HCT116 (cell line): ENCODE results near the gene SPRED1. TPM values are rescaled to one million over a fixed set of nuclear protein-coding genes. Genes with fewer than 3 reads are reported as not detected.

Experiments used
- ATAC-seq: fragments of 200-7000 bp; cut with Tn5 transposase; 2 replicates; pipeline ENCODE4 v1.9.1; 2020; ENCODE audit warnings: mild to moderate bottlenecking, moderate library complexity
- Bru-seq: library from RNA; stranded (reverse); fragments of 400-500 nt; gene quantifications from one replicate; lab custom pipeline; 2021; lab: Mats Ljungman, UMichigan
- BruChase-seq, 2 experiments: library from RNA; stranded (reverse); fragments of 400-500 nt; gene quantifications; one replicate each; lab custom pipeline; 2021; lab: Mats Ljungman, UMichigan
- BruUV-seq: library from RNA; stranded (reverse); fragments of 400-500 nt; replicated peaks from 2 replicates; lab custom pipeline; 2021; lab: Mats Ljungman, UMichigan
- CTCF ChIA-PET: fragments of 300-600 bp; sonication (Branson Sonifier 250); formaldehyde crosslinking; loops from one replicate; lab custom pipeline; 2021; ENCODE audit warnings: antibody characterized with exemption; lab: Charles Lee
- POLR2A ChIA-PET: fragments of 300-600, 350-600 bp; sonication (Branson Sonifier 250); formaldehyde crosslinking; loops from one replicate; lab custom pipeline; 2021; ENCODE audit warnings: antibody characterized with exemption; lab: Charles Lee
- RAD21 ChIA-PET, 2 experiments: fragments of 300-600 bp; sonication (Branson Sonifier 250); formaldehyde crosslinking; loops; one replicate each; lab custom pipeline; 2023; ENCODE audit warnings: low total read pairs in 2 of 2; ENCODE audit not compliant: uncharacterized antibody in 2 of 2, unreplicated experiment in 2 of 2, low non-redundant PET in 1 of 2; lab: Charles Lee
- DNase-seq: peaks from one replicate; pipeline ENCODE4 v3.0.0-alpha.2; 2010; ENCODE audit warnings: low read depth, low spot score
- H2AFZ ChIP-seq: fragments of 200-600 bp; shearing (Covaris generic), sonication (generic); 2 replicates; pipeline ENCODE4 v1.6.1; 2017; ENCODE audit warnings: low read depth, mixed run types, mixed read lengths, antibody characterized with exemption, low read length; ENCODE audit not compliant: poor library complexity, severe bottlenecking
- H3K27ac ChIP-seq: 2 replicates; pipeline ENCODE4 v1.5.1; 2012; ENCODE audit warnings: low read depth, low read length
- H3K27me3 ChIP-seq: fragments of 200-600 bp; sonication (generic); 2 replicates; pipeline ENCODE4 v1.6.1; 2016; ENCODE audit warnings: mixed run types, low read length, mixed read lengths; ENCODE audit not compliant: insufficient read depth
- H3K36me3 ChIP-seq, 2 experiments: fragments of 200-500 bp in 1 of 2; fragments of 200-600 bp in 1 of 2; sonication (Bioruptor generic) in 1 of 2; sonication (generic) in 1 of 2; 2 replicates each; pipeline versions ENCODE4 v1.5.1 to v1.6.1; 2014 to 2016; ENCODE audit warnings: low read length in 2 of 2, inconsistent platforms in 1 of 2, mixed read lengths in 1 of 2, mixed run types in 1 of 2; ENCODE audit not compliant: insufficient read depth in 2 of 2, control insufficient read depth in 1 of 2
- H3K4me1 ChIP-seq, 2 experiments: fragments of 200-600 bp in 1 of 2; sonication (generic) in 1 of 2; 2 replicates each; pipeline versions ENCODE4 v1.5.1 to v1.6.1; 2012 to 2017; ENCODE audit warnings: low read length in 2 of 2, inconsistent platforms in 1 of 2, mild to moderate bottlenecking in 1 of 2, mixed read lengths in 1 of 2, mixed run types in 1 of 2, moderate library complexity in 1 of 2; ENCODE audit not compliant: insufficient read depth in 2 of 2, control insufficient read depth in 1 of 2
- H3K4me2 ChIP-seq: fragments of 200-600 bp; sonication (generic); 2 replicates; pipeline ENCODE4 v1.6.1; 2017; ENCODE audit warnings: mixed run types, low read length, mixed read lengths
- H3K4me3 ChIP-seq, 2 experiments: fragments of 200-600 bp in 1 of 2; sonication (generic) in 1 of 2; replicated peaks in 1 of 2; 2 replicates each; pipeline ENCODE4 v1.5.1; 2011 to 2016; ENCODE audit warnings: low read length in 2 of 2, control low read depth in 1 of 2, low read depth in 1 of 2, mild to moderate bottlenecking in 1 of 2, mixed read lengths in 1 of 2, mixed run types in 1 of 2
- H3K79me2 ChIP-seq: fragments of 200-600 bp; sonication (generic); 2 replicates; pipeline ENCODE4 v1.6.1; 2017; ENCODE audit warnings: mild to moderate bottlenecking, mixed run types, low read length, moderate library complexity, mixed read lengths; ENCODE audit not compliant: insufficient read depth
- H3K9ac ChIP-seq: fragments of 200-600 bp; sonication (generic); 2 replicates; pipeline ENCODE4 v1.6.1; 2016; ENCODE audit warnings: low read length, mixed read lengths
- H3K9me2 ChIP-seq: fragments of 200-600 bp; sonication (generic), shearing (Covaris generic); 2 replicates; pipeline ENCODE4 v1.6.1; 2017; ENCODE audit warnings: mixed run types, mild to moderate bottlenecking, moderate library complexity; ENCODE audit not compliant: insufficient read depth
- H3K9me3 ChIP-seq, 2 experiments: fragments of 200-500 bp in 1 of 2; fragments of 200-600 bp in 1 of 2; sonication (Bioruptor generic) in 1 of 2; sonication (generic) in 1 of 2; 2 replicates each; pipeline ENCODE4 v1.6.1; 2014 to 2017; ENCODE audit warnings: low read length in 2 of 2, mixed read lengths in 2 of 2, inconsistent platforms in 1 of 2, low read depth in 1 of 2, mild to moderate bottlenecking in 1 of 2, mixed run types in 1 of 2, moderate library complexity in 1 of 2; ENCODE audit not compliant: control insufficient read depth in 1 of 2, insufficient read depth in 1 of 2
- H4K20me1 ChIP-seq: fragments of 200-600 bp; sonication (generic), shearing (Covaris generic); 2 replicates; pipeline ENCODE4 v1.6.1; 2017; ENCODE audit warnings: mixed run types, mild to moderate bottlenecking, moderate library complexity; ENCODE audit not compliant: insufficient read depth
- EGR1 ChIP-seq: IDR thresholded peaks from 2 replicates; pipeline ENCODE4 v1.6.1; 2012; ENCODE audit warnings: low read depth
- ELF1 ChIP-seq: IDR thresholded peaks from 2 replicates; pipeline ENCODE4 v1.6.1; 2012; ENCODE audit warnings: low read depth, borderline replicate concordance
- EZH2phosphoT487 ChIP-seq: fragments of 200-600 bp; IDR thresholded peaks from 2 replicates; pipeline ENCODE4 v1.6.1; 2018; ENCODE audit warnings: antibody characterized with exemption, borderline replicate concordance
- POLR2AphosphoS5 ChIP-seq: IDR thresholded peaks from 2 replicates; pipeline ENCODE4 v1.6.1; 2011; ENCODE audit warnings: mild to moderate bottlenecking, low read depth, low read length, moderate library complexity
- SRF ChIP-seq: IDR thresholded peaks from 2 replicates; pipeline ENCODE4 v1.6.1; 2012; ENCODE audit warnings: low read depth
- TCF7L2 ChIP-seq: IDR thresholded peaks from 2 replicates; pipeline ENCODE4 v1.7.0; 2011; ENCODE audit warnings: borderline replicate concordance, inconsistent platforms; ENCODE audit not compliant: insufficient read depth, insufficient read length; ENCODE audit errors: extremely low read depth
- ZBTB33 ChIP-seq: IDR thresholded peaks from 2 replicates; pipeline ENCODE4 v1.6.1; 2011; ENCODE audit warnings: mild to moderate bottlenecking, low read length, moderate library complexity; ENCODE audit not compliant: insufficient replicate concordance; ENCODE audit errors: extremely low read depth
- ZNF274 ChIP-seq: fragments of 200-500 bp; sonication (Bioruptor generic); IDR thresholded peaks from 2 replicates; pipeline ENCODE4 v1.6.1; 2014; ENCODE audit warnings: mild to moderate bottlenecking, low read depth, low read length, inconsistent platforms
- intact Hi-C: fragments of 100-400 bp; cut with micrococcal nuclease; formaldehyde crosslinking; loops from 2 replicates; pipeline ENCODE4 v1.10.0; 2022
- long read RNA-seq: library from polyadenylated mRNA; unstranded; transcript quantifications from one replicate; pipeline ENCODE4 v2.0.0, GENCODE V29; 2021; ENCODE audit not compliant: unreplicated experiment
- polyA plus RNA-seq: library from polyadenylated mRNA; unstranded; fragments of >200 nt; gene quantifications from 2 replicates; pipeline ENCODE4 v1.2.1, GENCODE V29; 2012; ENCODE audit warnings: missing spikeins
- total RNA-seq: library from RNA; stranded (reverse); gene quantifications from one replicate; pipeline ENCODE4 v1.2.1, GENCODE V29; 2021; ENCODE audit not compliant: unreplicated experiment

Gene SPRED1
- total RNA-seq (24.7 TPM), Bru-seq, nascent RNA (percentile 90 among the genes with signal in this experiment), BruChase-seq, experiment 1, labeled RNA remaining after a 6-hour chase (percentile 82 among the genes with signal in this experiment), BruChase-seq, experiment 2, labeled RNA remaining after a 2-hour chase (percentile 84 among the genes with signal in this experiment)
- polyA plus RNA-seq: 7.8 and 9.3 TPM in 2 replicates
- long read RNA-seq, full-length matches to known transcripts: 86 of 97 reads
- long read RNA-seq, partial matches to known transcripts: 0 of 97 reads
- long read RNA-seq, other reads (novel, unspliced or antisense): 11 of 97 reads

GRCh38 chr15:38252481-38253350, at the start of gene SPRED1:
TSS of gene SPRED1 (plus strand) at chr15:38252836. CDS start at chr15:38253186, 350 bp downstream.
- H3K79me2 ChIP-seq: peaks cover 51% of the 10 kb centered on the region
- H3K9me3 ChIP-seq: no peaks in the 10 kb centered on the region
- peak within 1 kb of the TSS; percentile 84 for H2AFZ ChIP-seq
- peak within 1 kb of the TSS; percentile 91 for H3K27ac ChIP-seq
- ChIA-PET CTCF (interaction anchor here (1.2 to 2.0 kb wide), 3 partner anchors 12 to 180 kb away, joined by 3 to 4 read pairs (median 4); no protein-coding TSS in a partner anchor), POLR2A (interaction anchor here (0.6 to 2.1 kb wide), 13 partner anchors 8 to 257 kb away, joined by 3 to 15 read pairs (median 4); no protein-coding TSS in a partner anchor), RAD21 (no interaction called here)
- peak within 1 kb of the TSS; percentile 75 to 91 for H3K4me3 ChIP-seq
- H3K4me1 ChIP-seq: peaks cover 15 to 30% of the 10 kb centered on the region in 2 experiments
- H3K9me2 ChIP-seq: no peaks in the 10 kb centered on the region
- no peak for DNase-seq
- no peaks in the 10 kb centered on the region for H3K27me3 ChIP-seq
- no TSS peak for BruUV-seq
- peak; percentile 48 for ATAC-seq
- peaks cover 7% of the 10 kb centered on the region; the same call in 1 of the 2 replicates for H4K20me1 ChIP-seq
- H3K9ac ChIP-seq: peak within 1 kb of the TSS; percentile 82
- no peaks in the 10 kb centered on the region for H3K36me3 ChIP-seq
- peak within 1 kb of the TSS; percentile 91 for H3K4me2 ChIP-seq
- intact Hi-C loops: loop anchor here (5.0 kb wide), 1 partner anchor 180 kb away; no protein-coding TSS in a partner anchor
- TF ChIP-seq ELF1 (no peak), SRF (no peak), EZH2phosphoT487 (no peak), TCF7L2 (peak; percentile 12), ZBTB33 (no peak), POLR2AphosphoS5 (no peak), EGR1 (no peak), ZNF274 (no peak)
- TF ChIP-seq, all 23 proteins: peak for 1
